SK-N-SH treated with all-trans-retinoic acid at 6 μM for 48 hours (cell line): ENCODE data around the gene IDH3G.
"Not testable (repeated sequence)": the region's sequence is repeated elsewhere in the genome, so short reads cannot be mapped to it uniquely, and the experiment has no call there.

Source experiments
- ARNTL ChIP-seq: fragments of 450-650 bp; formaldehyde crosslinking; IDR thresholded peaks from 2 replicates; pipeline ENCODE4 v1.5.0; 2020; ENCODE audit warnings: low read depth, mild to moderate bottlenecking, moderate library complexity, borderline replicate concordance
- CREB5 ChIP-seq: fragments of 250-450 bp; sonication (Bioruptor Pico); IDR thresholded peaks from 2 replicates; pipeline ENCODE4 v1.5.1; 2020; ENCODE audit warnings: low read depth, mild to moderate bottlenecking, moderate library complexity
- ESRRG ChIP-seq: fragments of 250-450 bp; sonication (Bioruptor Pico); IDR thresholded peaks from 2 replicates; pipeline ENCODE4 v1.6.1; 2021; ENCODE audit warnings: mild to moderate bottlenecking
- ISL1 ChIP-seq: fragments of 250-450 bp; sonication (Bioruptor Pico); IDR thresholded peaks from 2 replicates; pipeline ENCODE4 v2.1.2; 2022; ENCODE audit warnings: mild to moderate bottlenecking, moderate library complexity
- PATZ1 ChIP-seq: fragments of 250-450 bp; sonication (Bioruptor Pico); IDR thresholded peaks from 2 replicates; pipeline ENCODE4 v1.8.0; 2020; ENCODE audit warnings: mild to moderate bottlenecking, moderate library complexity, borderline replicate concordance
- POU6F1 ChIP-seq: fragments of 250-450 bp; sonication (Bioruptor Pico); IDR thresholded peaks from 2 replicates; pipeline ENCODE4 v1.8.0; 2021; ENCODE audit warnings: low read depth, mild to moderate bottlenecking, moderate library complexity, borderline replicate concordance
- RARB ChIP-seq: fragments of 250-450 bp; sonication (Bioruptor Pico); IDR thresholded peaks from 2 replicates; pipeline ENCODE4 v1.8.0; 2021; ENCODE audit warnings: mild to moderate bottlenecking, moderate library complexity
- SNAI2 ChIP-seq: fragments of 250-450 bp; sonication (Bioruptor Pico); IDR thresholded peaks from 2 replicates; pipeline ENCODE4 v1.5.0; 2020; ENCODE audit warnings: mild to moderate bottlenecking, moderate library complexity
- TCF4 ChIP-seq: fragments of 250-450 bp; sonication (Bioruptor Pico); IDR thresholded peaks from 2 replicates; pipeline ENCODE4 v1.8.0; 2021; ENCODE audit warnings: mild to moderate bottlenecking, moderate library complexity, borderline replicate concordance
- TSHZ2 ChIP-seq: fragments of 250-450 bp; sonication (Bioruptor Pico); IDR thresholded peaks from 2 replicates; pipeline ENCODE4 v1.5.0; 2020; ENCODE audit warnings: mild to moderate bottlenecking, moderate library complexity
- ZFP3 ChIP-seq: fragments of 250-450 bp; sonication (Bioruptor Pico); IDR thresholded peaks from 2 replicates; pipeline ENCODE4 v1.5.0; 2020; ENCODE audit warnings: mild to moderate bottlenecking, moderate library complexity
- ZFP30 ChIP-seq: fragments of 450-650 bp; formaldehyde crosslinking; IDR thresholded peaks from 2 replicates; pipeline ENCODE4 v1.5.0; 2022; ENCODE audit warnings: mild to moderate bottlenecking, moderate library complexity
- ZNF565 ChIP-seq: fragments of 450-650 bp; formaldehyde crosslinking; conservative IDR thresholded peaks from 2 replicates; pipeline ENCODE4 v1.5.0; 2020; ENCODE audit warnings: low read depth, mild to moderate bottlenecking, moderate library complexity
- ZNF70 ChIP-seq: fragments of 450-650 bp; formaldehyde crosslinking; IDR thresholded peaks from 2 replicates; pipeline ENCODE4 v1.5.0; 2020; ENCODE audit warnings: mild to moderate bottlenecking, moderate library complexity

- TF ChIP-seq POU6F1, RARB, SNAI2, ZFP30, ISL1, ARNTL, ESRRG, ZNF565, TSHZ2, CREB5, PATZ1, ZNF70, ZFP3, TCF4 (CRISPR knock-in tag): not testable (repeated sequence)
These were observed 23.9 kb upstream of the IDH3G start for GRCh38 chrX:153818064-153818463.
